Rectal smooth muscle tissue (tissue), 1 donor: ENCODE data around the gene PPP1R1C.

Experiments
- H3K27ac ChIP-seq: one replicate; pipeline ENCODE4 v1.7.0; 2013; ENCODE audit warnings: low read depth, low read length, inconsistent platforms
- H3K27me3 ChIP-seq: one replicate; pipeline ENCODE4 v1.7.0; 2013; ENCODE audit warnings: low read length; ENCODE audit not compliant: control insufficient read depth, insufficient read depth
- H3K36me3 ChIP-seq: one replicate; pipeline ENCODE4 v1.7.0; 2013; ENCODE audit warnings: low read length; ENCODE audit not compliant: control insufficient read depth, insufficient read depth
- H3K4me1 ChIP-seq: one replicate; pipeline ENCODE4 v1.7.0; 2013; ENCODE audit warnings: low read length; ENCODE audit not compliant: control insufficient read depth, insufficient read depth
- H3K4me3 ChIP-seq: one replicate; pipeline ENCODE4 v1.7.0; 2013; ENCODE audit warnings: low read length
- H3K9ac ChIP-seq: one replicate; pipeline ENCODE4 v1.7.0; 2013; ENCODE audit warnings: low read length

PPP1R1C gene

GRCh38 chr2:181985632-181986205 is at the start of gene PPP1R1C:
Gene PPP1R1C (plus strand): TSS chr2:181985853. CDS start chr2:181986111, 258 bp downstream.
- Histone ChIP-seq H3K27me3 (no peaks in the 10 kb centered on the region), H3K4me3 (no peak within 1 kb of the TSS), H3K36me3 (no peaks in the 10 kb centered on the region), H3K4me1 (no peaks in the 10 kb centered on the region), H3K27ac (no peak within 1 kb of the TSS), H3K9ac (no peak within 1 kb of the TSS)

DNA sequence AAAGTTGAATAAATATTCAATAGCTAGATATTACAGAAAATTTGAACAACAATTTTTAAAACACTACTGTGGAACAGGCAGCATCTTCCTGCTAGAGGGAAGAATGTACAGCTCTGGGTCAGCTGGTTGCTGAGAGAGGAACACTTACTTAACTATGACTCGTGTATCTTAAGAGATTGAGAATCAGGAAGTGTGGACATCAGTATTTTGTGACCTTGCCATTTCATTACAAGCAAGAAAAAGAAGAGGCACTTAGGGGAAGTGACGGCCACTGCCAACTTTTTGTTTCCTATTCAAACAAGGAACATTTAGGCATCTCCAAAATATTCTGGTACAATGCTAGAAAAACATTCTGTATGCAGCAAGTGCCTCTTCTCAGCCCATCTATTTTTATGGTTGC is 48.2 kb upstream of the PPP1R1C start:
- Histone ChIP-seq H3K4me1 (no peaks in the 10 kb centered on the region), H3K27ac (no peak overlapping the region), H3K4me3 (no peak overlapping the region), H3K27me3 (no peaks in the 10 kb centered on the region), H3K9ac (no peak overlapping the region), H3K36me3 (no peaks in the 10 kb centered on the region)

DNA sequence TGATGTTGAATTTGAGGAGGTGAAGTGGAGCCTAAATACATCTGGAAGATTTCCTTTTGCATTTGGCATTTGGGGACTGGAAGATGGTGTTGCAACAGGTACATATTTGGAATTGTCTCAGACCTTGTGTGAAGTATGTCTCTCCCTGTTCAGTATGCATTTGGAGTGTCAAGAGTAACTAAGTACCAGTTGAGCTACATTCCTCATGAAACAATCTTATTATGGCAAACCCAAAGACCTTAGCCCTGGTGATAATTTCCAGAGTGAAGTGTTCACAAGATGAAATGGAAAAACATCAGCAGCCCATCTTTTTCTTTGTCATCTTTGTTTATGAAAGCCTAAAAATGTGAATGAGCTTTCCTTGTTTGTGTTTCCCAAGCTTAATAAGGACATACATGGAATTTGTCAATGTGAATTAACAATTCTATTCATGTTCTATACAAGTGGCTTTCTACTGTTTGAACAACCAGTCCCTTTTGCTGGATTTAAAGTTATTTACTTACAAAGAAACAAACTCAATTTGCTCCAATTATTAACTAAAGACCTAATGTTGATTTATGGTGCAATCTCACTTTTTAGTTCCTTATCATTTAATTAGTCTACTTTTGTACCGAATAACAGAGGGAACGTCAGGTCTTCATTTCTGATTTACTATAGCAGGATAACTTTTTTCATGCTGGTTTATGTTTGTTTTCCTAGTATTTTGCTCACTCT is 42.1 kb upstream of the PPP1R1C start:
- Histone ChIP-seq H3K36me3 (no peaks in the 10 kb centered on the region), H3K9ac (no peak overlapping the region), H3K4me3 (no peak overlapping the region), H3K27me3 (no peaks in the 10 kb centered on the region), H3K27ac (no peak overlapping the region), H3K4me1 (no peaks in the 10 kb centered on the region)

DNA sequence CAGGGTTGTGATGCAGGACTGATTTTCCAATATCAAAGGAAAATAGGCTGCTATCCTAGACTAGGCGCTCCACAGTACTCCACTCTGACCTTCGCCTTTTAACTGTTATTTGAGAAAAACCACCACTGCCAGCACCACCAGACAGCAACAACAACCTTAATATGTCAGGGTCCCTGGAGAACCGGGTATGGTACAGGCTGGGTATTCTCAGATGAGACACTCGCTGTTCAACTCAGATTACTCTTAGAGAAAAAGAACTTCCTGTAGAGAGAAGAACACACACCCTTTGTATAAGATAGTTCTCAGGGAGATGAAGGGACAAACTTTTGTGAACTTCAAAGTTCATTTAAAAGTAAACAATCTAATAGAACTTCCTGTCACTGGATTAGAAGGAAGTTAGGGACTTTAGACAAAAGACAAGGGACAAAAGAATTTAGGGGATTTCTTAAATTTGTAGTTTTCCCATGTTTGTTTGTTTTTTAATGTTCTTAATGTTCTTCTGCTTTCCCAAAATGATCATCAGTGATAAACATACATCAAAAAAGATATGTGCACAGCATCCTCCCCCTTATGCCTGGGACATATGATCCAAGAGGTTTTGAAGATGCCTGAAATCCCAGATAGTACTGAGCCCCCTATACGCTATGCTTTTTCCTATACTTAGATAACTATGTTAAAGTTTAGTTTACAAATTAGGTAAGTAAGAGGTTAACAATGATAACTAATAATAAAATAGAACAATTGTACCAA is 41.3 kb upstream of the PPP1R1C start:
- Histone ChIP-seq H3K4me1 (no peaks in the 10 kb centered on the region), H3K27ac (no peak overlapping the region), H3K9ac (no peak overlapping the region), H3K27me3 (no peaks in the 10 kb centered on the region), H3K36me3 (no peaks in the 10 kb centered on the region), H3K4me3 (no peak overlapping the region)

- no peaks in the 10 kb centered on the region for H3K4me1 ChIP-seq
- no peak overlapping the region for H3K4me3 ChIP-seq
- H3K27ac ChIP-seq: no peak overlapping the region
- H3K9ac ChIP-seq: no peak overlapping the region
- H3K27me3 ChIP-seq: no peaks in the 10 kb centered on the region
- no peaks in the 10 kb centered on the region for H3K36me3 ChIP-seq
These were observed 40.8 kb upstream of the PPP1R1C start for GRCh38 chr2:181944914-181945291.

DNA sequence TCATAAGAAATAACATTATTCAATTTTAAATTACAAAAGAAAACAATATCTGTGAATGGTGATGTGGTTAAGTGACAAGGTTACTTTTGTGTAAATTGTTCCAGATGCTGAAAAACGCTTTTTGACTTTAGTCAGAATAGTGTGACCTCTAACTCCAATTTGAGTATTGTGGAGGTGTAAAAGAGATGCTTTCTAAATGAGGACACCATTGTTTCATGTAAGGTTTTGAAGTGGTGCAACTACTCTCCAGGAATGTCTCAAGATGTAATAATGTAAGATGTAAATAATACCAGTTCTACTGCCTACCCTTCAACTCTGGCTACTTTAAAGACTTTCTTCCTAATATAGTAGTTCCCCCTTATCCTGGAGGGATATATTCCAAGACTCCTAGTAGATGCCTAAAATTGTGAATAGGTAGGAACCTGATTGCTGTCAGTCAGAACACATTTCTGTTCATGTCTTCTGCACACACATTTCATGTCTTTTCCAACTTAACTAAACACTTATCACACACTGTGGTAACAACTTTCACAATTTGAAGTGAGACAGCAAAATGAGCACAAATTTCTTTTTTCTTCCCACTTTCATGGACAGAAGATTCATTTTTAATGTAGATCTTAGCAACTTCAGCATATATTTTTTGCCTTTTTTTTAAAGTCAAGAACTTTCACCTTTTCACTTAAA is 39.1 kb upstream of the PPP1R1C start:
- H3K4me3 ChIP-seq: no peak overlapping the region
- no peaks in the 10 kb centered on the region for H3K4me1 ChIP-seq
- no peaks in the 10 kb centered on the region for H3K36me3 ChIP-seq
- no peak overlapping the region for H3K9ac ChIP-seq
- H3K27me3 ChIP-seq: no peaks in the 10 kb centered on the region
- H3K27ac ChIP-seq: no peak overlapping the region

GRCh38 chr2:181947273-181947672 is 38.4 kb upstream of the PPP1R1C start:
- Histone ChIP-seq H3K9ac (no peak overlapping the region), H3K27ac (no peak overlapping the region), H3K4me1 (no peaks in the 10 kb centered on the region), H3K4me3 (no peak overlapping the region), H3K36me3 (no peaks in the 10 kb centered on the region), H3K27me3 (no peaks in the 10 kb centered on the region)

DNA sequence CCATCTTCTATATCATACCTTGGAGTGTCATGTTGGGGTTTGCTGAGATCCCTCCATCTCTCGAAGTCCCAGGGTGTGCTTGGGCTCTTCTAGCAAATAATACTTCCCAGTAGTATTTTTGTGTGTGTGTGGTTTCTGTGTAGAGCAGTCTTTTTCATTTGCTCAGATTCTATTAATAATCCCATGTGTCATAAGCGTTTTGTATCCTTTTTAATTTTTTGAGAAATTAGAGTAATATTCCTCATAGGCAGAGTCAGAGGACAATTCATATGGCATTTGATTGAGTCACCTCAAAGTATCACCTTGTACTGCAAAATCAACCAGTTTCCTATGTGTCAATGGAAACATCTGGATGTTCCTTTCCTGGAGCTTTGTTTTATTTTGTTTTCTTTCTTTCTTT is 37.4 kb upstream of the PPP1R1C start:
- no peak overlapping the region for H3K27ac ChIP-seq
- no peaks in the 10 kb centered on the region for H3K36me3 ChIP-seq
- no peaks in the 10 kb centered on the region for H3K27me3 ChIP-seq
- no peak overlapping the region for H3K4me3 ChIP-seq
- H3K4me1 ChIP-seq: no peaks in the 10 kb centered on the region
- H3K9ac ChIP-seq: no peak overlapping the region

DNA sequence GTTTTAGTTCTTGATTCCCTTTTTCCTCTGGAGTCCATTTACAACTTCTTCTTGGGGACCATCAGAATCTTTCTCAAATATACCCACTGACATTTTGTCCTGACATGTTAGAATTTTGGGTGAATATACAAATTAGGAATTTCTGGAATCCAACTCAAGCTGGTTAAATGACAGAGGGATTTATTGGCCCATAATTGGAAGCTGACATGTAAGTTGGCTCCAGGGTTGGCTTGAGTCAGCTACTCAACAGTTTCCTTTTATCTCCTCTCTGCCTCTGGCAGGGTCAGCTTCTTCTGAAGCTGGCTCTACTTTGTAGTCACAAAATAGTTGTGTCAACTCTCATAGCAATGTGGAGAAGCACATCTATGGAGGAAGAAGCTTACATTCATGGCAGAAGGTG is 36.6 kb upstream of the PPP1R1C start:
- Histone ChIP-seq H3K9ac (no peak overlapping the region), H3K4me3 (no peak overlapping the region), H3K27me3 (no peaks in the 10 kb centered on the region), H3K4me1 (no peaks in the 10 kb centered on the region), H3K36me3 (no peaks in the 10 kb centered on the region), H3K27ac (no peak overlapping the region)

DNA sequence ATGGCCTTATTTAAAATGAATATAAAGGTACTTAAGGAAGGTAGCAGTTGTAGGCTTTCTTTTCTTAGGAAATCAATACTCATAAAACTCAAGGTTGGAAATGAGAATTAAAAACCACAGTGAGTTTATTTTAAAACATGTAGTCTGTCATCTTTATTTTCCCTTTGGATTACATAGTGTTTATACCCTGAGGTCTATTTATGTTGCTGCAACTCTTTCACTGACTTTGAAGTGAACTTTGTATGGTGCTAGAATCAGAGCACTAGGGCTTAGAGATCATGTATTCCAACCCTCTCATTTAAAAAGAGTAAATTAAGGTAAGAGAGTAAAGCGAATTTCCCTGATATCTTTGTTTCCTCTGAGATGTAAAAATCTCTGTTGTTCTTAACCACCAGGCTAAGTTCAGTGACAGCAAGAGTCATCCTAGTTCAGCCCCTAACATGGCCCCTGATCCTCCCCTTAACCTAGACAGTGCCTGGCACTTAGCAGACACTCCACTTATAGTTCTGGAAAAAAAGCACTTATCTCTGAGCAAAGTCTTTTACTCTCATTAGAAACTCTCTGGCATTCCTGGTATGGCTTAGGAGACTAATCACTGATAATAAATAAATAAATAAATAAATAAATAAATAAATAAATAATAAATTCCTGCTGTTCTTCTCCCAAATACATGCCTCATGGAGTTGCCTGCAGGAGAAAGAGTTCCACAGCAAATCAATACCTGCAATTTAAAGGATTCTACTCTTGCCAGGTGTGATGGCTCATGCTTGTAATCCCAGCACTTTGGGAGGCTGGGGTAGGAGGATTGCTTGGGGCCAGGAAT is 33.0 kb upstream of the PPP1R1C start:
- Histone ChIP-seq H3K36me3 (no peaks in the 10 kb centered on the region), H3K9ac (no peak overlapping the region), H3K27ac (no peak overlapping the region), H3K27me3 (no peaks in the 10 kb centered on the region), H3K4me1 (no peaks in the 10 kb centered on the region), H3K4me3 (no peak overlapping the region)

DNA sequence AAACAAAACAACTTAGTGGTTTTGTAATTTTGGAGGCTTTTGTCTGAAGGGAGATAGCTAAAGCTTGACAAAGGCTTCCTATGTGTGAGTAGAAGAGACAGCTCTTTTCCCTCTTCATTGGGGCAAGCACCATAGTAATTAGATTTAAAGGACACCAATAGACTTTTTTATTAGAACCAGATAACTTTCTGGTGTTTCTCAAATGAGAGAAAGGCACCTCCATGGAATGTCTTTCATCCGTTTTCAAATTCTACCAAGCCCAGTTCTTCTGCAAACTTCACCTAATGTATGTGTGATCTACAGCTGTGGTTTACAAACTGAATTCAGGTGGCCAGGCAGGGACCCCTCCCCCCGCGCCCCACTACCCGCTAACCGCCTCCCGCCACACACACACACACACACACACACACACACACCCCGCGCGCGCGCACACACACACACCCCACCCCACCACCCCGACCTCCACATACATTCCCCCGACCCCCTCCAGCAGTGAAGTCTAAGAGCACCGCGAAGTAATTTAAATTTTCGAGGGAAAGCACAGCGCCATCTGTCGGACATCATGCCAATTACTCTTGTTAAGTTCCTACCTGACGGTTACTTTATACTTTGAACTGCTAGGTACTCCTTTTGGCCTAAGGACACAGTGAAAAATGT is 31.6 kb upstream of the PPP1R1C start:
- H3K27ac ChIP-seq: no peak overlapping the region
- H3K27me3 ChIP-seq: no peaks in the 10 kb centered on the region
- H3K9ac ChIP-seq: no peak overlapping the region
- no peak overlapping the region for H3K4me3 ChIP-seq
- no peaks in the 10 kb centered on the region for H3K36me3 ChIP-seq
- H3K4me1 ChIP-seq: no peaks in the 10 kb centered on the region
